K562 (cell line): ENCODE data around the gene CTBS. TPM values are rescaled to one million over a fixed set of nuclear protein-coding genes. Genes with fewer than 3 reads are reported as not detected.

Experiments
- CBFA2T2 ChIP-seq: fragments of 450-650 bp; conservative IDR thresholded peaks from 2 replicates; pipeline ENCODE4 v1.6.1; 2017; ENCODE audit warnings: mild to moderate bottlenecking
- CEBPZ ChIP-seq: fragments of 150-350 bp; IDR thresholded peaks from 2 replicates; pipeline ENCODE4 v1.6.1; 2014; ENCODE audit warnings: low read depth, mild to moderate bottlenecking, low read length, borderline replicate concordance
- CHD1 ChIP-seq: fragments of 200-600 bp; sonication (generic); IDR thresholded peaks from one replicate; pipeline ENCODE4 v1.6.1; 2012; ENCODE audit warnings: mild to moderate bottlenecking, moderate library complexity, low read length, inconsistent platforms
- CTBP1 ChIP-seq: fragments of 450-650 bp; IDR thresholded peaks from 2 replicates; pipeline ENCODE4 v1.6.1; 2016; ENCODE audit warnings: borderline replicate concordance
- ELF1 ChIP-seq: fragments of 200-800 bp; sonication (Bioruptor generic); IDR thresholded peaks from 2 replicates; pipeline ENCODE4 v1.6.1; 2016; ENCODE audit warnings: missing genetic modification characterization, missing compliant biosample characterization
- HMG20A ChIP-seq: fragments of 450-650 bp; formaldehyde crosslinking; conservative IDR thresholded peaks from 2 replicates; pipeline ENCODE4 v1.4.0; 2020; ENCODE audit warnings: mild to moderate bottlenecking, mixed read lengths
- MAX ChIP-seq: sonication (generic); formaldehyde crosslinking; IDR thresholded peaks from 2 replicates; pipeline ENCODE4 v1.9.0; 2022; ENCODE audit warnings: mild to moderate bottlenecking, missing genetic modification reagents
- NFXL1 ChIP-seq: fragments of 450-650 bp; formaldehyde crosslinking; IDR thresholded peaks from 2 replicates; pipeline ENCODE4 v1.4.0; 2021; ENCODE audit warnings: mild to moderate bottlenecking
- NRF1 ChIP-seq, 2 experiments: fragments of 450-650 bp; IDR thresholded peaks in 1 of 2; conservative IDR thresholded peaks in 1 of 2; 2 replicates each; pipeline ENCODE4 v1.6.1; 2014; ENCODE audit warnings: mild to moderate bottlenecking in 2 of 2
- POLR2B ChIP-seq: fragments of 450-650 bp; IDR thresholded peaks from 2 replicates; pipeline ENCODE4 v1.6.1; 2018; ENCODE audit warnings: low read depth; ENCODE audit not compliant: partially characterized antibody
- RB1 ChIP-seq: fragments of 450-650 bp; IDR thresholded peaks from 2 replicates; pipeline ENCODE4 v1.6.1; 2017; ENCODE audit warnings: low read depth, mild to moderate bottlenecking
- RFX1 ChIP-seq: fragments of 450-650 bp; IDR thresholded peaks from 2 replicates; pipeline ENCODE4 v1.6.1; 2016; ENCODE audit warnings: mild to moderate bottlenecking, moderate library complexity
- TAF7 ChIP-seq: fragments of 450-650 bp; IDR thresholded peaks from 2 replicates; pipeline ENCODE4 v1.6.1; 2016; ENCODE audit warnings: missing genetic modification characterization, missing compliant biosample characterization
- TBP ChIP-seq: optimal IDR thresholded peaks from 2 replicates; pipeline ENCODE3; 2011; ENCODE audit warnings: low read depth, low read length, improper control_type of control experiment
- ZNF165 ChIP-seq: fragments of 250-450 bp; sonication (Bioruptor Pico); IDR thresholded peaks from 2 replicates; pipeline ENCODE4 v1.4.0; 2020; ENCODE audit warnings: borderline replicate concordance
- ZNF282 ChIP-seq: sonication (generic); formaldehyde crosslinking; IDR thresholded peaks from 2 replicates; pipeline ENCODE4 v1.8.1; 2023; ENCODE audit warnings: missing genetic modification reagents
- ZNF347 ChIP-seq: fragments of 450-650 bp; formaldehyde crosslinking; IDR thresholded peaks from 2 replicates; pipeline ENCODE4 v1.4.0; 2020; ENCODE audit warnings: low read depth, mild to moderate bottlenecking, moderate library complexity
- ZNF507 ChIP-seq: conservative IDR thresholded peaks from 2 replicates; pipeline ENCODE4 v1.6.1; 2017; ENCODE audit warnings: missing genetic modification characterization, missing compliant biosample characterization
- ZNF551 ChIP-seq: fragments of 250-450 bp; sonication (Bioruptor Pico); IDR thresholded peaks from 2 replicates; pipeline ENCODE4 v1.5.0; 2021; ENCODE audit warnings: mild to moderate bottlenecking, moderate library complexity
- ZNF584 ChIP-seq: fragments of 200-800 bp; sonication (Bioruptor generic); IDR thresholded peaks from 2 replicates; pipeline ENCODE4 v1.6.1; 2016; ENCODE audit warnings: low read depth, mild to moderate bottlenecking, missing genetic modification characterization, missing compliant biosample characterization
- polyA plus RNA-seq, 8 experiments: library from polyadenylated mRNA; depleted of rRNA in 4 of 8; stranded (reverse) in 5 of 8; unstranded in 3 of 8; fragments of >200 nt; fragmentation: Nextera tagmentation in 2 of 8; fragmentation: Illumina TruSeq in 1 of 8; extraction: Ambion mirVana in 2 of 8; extraction: Trizol in 1 of 8; gene quantifications; 2 replicates each; pipeline versions ENCODE4 v1.2.1 to v1.2.3, GENCODE V29; 2011 to 2014; ENCODE audit warnings: inconsistent platforms in 1 of 8, missing spikeins in 1 of 8
- total RNA-seq, 7 experiments: library from RNA; depleted of rRNA in 6 of 7; stranded (reverse); fragments of >200 nt in 6 of 7; fragmentation: Illumina TruSeq in 2 of 7; extraction: Trizol in 2 of 7; gene quantifications; 2 replicates each; pipeline versions ENCODE4 v1.2.1 to v1.2.3, GENCODE V29; 2011 to 2021; ENCODE audit warnings: low replicate concordance in 1 of 7
- TF ChIP-seq, protein P1 (sequence below): fragments of 450-650 bp; formaldehyde crosslinking; conservative IDR thresholded peaks from 2 replicates; pipeline ENCODE4 v1.4.0; 2022; ENCODE audit warnings: mild to moderate bottlenecking, missing genetic modification characterization
- TF ChIP-seq, protein P2 (sequence below): fragments of 450-650 bp; formaldehyde crosslinking; IDR thresholded peaks from 2 replicates; pipeline ENCODE4 v1.4.0; 2022; ENCODE audit warnings: missing genetic modification characterization
- TF ChIP-seq, protein P3 (sequence below): sonication (generic); formaldehyde crosslinking; IDR thresholded peaks from 2 replicates; pipeline ENCODE4 v1.9.0; 2022; ENCODE audit warnings: mild to moderate bottlenecking, missing genetic modification reagents

CTBS gene
- total and polyA plus RNA-seq, 9 of the 15 experiments (the other 6 are each of a cell fraction or from before 2014, with no cell fraction given) = 3.0 to 19.8 (median 9.9) TPM

GRCh38 chr1:84620720-84621313, 46.6 kb upstream of the CTBS start (continued):
- TF ChIP-seq ELF1 (tag) (no peak), HMG20A (no peak), ZNF282 (CRISPR knock-in tag) (0 out of 2 replicates have a peak, but pooled peaks have one; percentile 64), NRF1 (conservative IDR thresholded peaks at IDR 0.05 in 1 of 2, IDR thresholded peaks at IDR 0.05 in 1 of 2) (peak; percentile 45 to 66; a peak in 3 of 4 replicates), RFX1 (no peak), CTBP1 (peak; percentile 92), NFXL1 (CRISPR knock-in tag) (no peak), CEBPZ (no peak), RB1 (peak; percentile 92), ZNF584 (CRISPR knock-in tag) (no peak), TAF7 (tag) (no peak; the same call in 1 of the 2 replicates), CHD1 (no peak), POLR2B (no peak), ZNF165 (no peak), TBP (peak; percentile 51), CBFA2T2 (no peak), ZNF551 (no peak), MAX (CRISPR knock-in tag) (peak; percentile 52), ZNF507 (no peak), ZNF347 (CRISPR knock-in tag) (no peak)
- TF ChIP-seq, protein P1, sequence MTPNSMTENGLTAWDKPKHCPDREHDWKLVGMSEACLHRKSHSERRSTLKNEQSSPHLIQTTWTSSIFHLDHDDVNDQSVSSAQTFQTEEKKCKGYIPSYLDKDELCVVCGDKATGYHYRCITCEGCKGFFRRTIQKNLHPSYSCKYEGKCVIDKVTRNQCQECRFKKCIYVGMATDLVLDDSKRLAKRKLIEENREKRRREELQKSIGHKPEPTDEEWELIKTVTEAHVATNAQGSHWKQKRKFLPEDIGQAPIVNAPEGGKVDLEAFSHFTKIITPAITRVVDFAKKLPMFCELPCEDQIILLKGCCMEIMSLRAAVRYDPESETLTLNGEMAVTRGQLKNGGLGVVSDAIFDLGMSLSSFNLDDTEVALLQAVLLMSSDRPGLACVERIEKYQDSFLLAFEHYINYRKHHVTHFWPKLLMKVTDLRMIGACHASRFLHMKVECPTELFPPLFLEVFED (CRISPR knock-in tag) = no peak
- TF ChIP-seq, protein P2, sequence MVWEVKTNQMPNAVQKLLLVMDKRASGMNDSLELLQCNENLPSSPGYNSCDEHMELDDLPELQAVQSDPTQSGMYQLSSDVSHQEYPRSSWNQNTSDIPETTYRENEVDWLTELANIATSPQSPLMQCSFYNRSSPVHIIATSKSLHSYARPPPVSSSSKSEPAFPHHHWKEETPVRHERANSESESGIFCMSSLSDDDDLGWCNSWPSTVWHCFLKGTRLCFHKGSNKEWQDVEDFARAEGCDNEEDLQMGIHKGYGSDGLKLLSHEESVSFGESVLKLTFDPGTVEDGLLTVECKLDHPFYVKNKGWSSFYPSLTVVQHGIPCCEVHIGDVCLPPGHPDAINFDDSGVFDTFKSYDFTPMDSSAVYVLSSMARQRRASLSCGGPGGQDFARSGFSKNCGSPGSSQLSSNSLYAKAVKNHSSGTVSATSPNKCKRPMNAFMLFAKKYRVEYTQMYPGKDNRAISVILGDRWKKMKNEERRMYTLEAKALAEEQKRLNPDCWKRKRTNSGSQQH (CRISPR knock-in tag) = no peak
- TF ChIP-seq, protein P3, sequence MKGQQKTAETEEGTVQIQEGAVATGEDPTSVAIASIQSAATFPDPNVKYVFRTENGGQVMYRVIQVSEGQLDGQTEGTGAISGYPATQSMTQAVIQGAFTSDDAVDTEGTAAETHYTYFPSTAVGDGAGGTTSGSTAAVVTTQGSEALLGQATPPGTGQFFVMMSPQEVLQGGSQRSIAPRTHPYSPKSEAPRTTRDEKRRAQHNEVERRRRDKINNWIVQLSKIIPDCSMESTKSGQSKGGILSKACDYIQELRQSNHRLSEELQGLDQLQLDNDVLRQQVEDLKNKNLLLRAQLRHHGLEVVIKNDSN (CRISPR knock-in tag) = no peak
